ENCODE data around the gene PRCC.

PRCC gene

GRCh38 chr1:156845953-156846545 is 78.7 kb downstream of the PRCC start:
- no peak for DNase-seq

- DNase-seq, result no peak
Observed at GRCh38 chr1:156846643-156847042, 79.3 kb downstream of the PRCC start.

- no peak for DNase-seq
Observed at GRCh38 chr1:156847591-156848460, 80.5 kb downstream of the PRCC start.

- DNase-seq, result no peak
Observed at GRCh38 chr1:156848461-156849150, 81.3 kb downstream of the PRCC start.

GRCh38 chr1:156849151-156849496 is 81.8 kb downstream of the PRCC start:
- no peak for DNase-seq
